ENCODE data around the gene MCAM. TPM values are rescaled to one million over a fixed set of nuclear protein-coding genes. Genes with fewer than 3 reads are reported as not detected.

The MCAM gene
- total and polyA plus RNA-seq, 7 experiments from 2014 or later = 0.08 to 5.1 (median 0.60) TPM; not detected in 1

DNA sequence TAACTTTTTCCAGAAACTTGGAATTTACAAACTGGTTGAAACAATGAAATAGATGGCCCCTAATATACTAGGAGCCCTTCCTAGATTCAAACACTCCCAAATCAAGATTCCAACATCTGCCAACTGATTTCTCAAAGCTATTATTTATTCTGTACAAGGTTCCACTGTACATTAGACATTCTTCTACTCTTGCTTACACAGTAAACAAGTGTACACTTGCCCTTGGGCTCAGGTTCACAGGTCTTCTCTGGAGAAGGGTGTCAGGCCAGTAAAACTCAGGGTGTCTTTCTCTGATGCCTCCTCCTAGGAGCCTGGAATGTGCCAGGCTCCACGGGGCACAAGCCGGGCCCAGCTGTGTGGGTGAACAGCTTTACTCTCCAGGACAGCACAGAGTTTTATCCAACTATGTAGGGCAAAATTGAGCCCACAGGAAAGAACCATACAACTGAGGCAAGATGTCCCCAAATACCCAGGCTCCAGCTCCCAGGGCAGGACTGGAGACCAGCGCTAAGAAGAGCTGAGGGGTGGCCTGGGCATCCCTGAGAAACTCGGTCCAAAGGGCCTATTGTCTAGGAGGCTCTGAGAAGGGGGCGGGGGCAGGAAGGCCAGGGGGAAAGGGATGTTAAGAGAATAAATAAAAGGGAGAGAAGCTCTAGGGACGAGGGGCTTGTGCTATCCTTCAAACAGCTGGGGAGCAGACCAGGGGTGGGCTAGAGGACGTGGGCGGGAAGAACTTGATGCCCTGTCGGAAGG lies 38.3 kb upstream of the MCAM start:
- peaks cover 16 to 59% (median 36%) of the 10 kb centered on the region in 5 donors for H3K27me3 Mint-ChIP-seq
- no peaks in the 10 kb centered on the region for H3K36me3 Mint-ChIP-seq
- H3K4me3 ChIP-seq (ENCODE audit: low read length) = no peak overlapping the region
- no peaks in the 10 kb centered on the region for H3K9me3 Mint-ChIP-seq
- CTCF ChIA-PET = interaction anchor here (1.0 to 3.2 kb wide), 11 partner anchors 9 to 240 kb away, joined by 3 to 34 read pairs (median 6); partner anchors contain the start of gene USP2
- no peak for ATAC-seq
- H3K4me3 Mint-ChIP-seq = peak overlapping the region; percentile 14 to 96 (median 67)
- intact Hi-C loops (cut with micrococcal nuclease) = no loop called here
- H3K9me3 ChIP-seq (ENCODE audit: control insufficient read depth in 2 of 3, low read length in 3 of 3) = no peaks in the 10 kb centered on the region
- POLR2A ChIA-PET = interaction anchor here (0.8 to 2.4 kb wide), 4 partner anchors 18 to 119 kb away, joined by 4 to 6 read pairs (median 5); partner anchors contain the start of gene USP2
- H3K27me3 ChIP-seq (ENCODE audit: control insufficient read depth in 2 of 2, insufficient read depth in 2 of 2, low read length in 2 of 2) = no peaks in the 10 kb centered on the region
- no peak overlapping the region for H3K27ac ChIP-seq (ENCODE audit: low read depth, low read length)
- H3K36me3 ChIP-seq (ENCODE audit: control insufficient read depth in 2 of 3, insufficient read depth in 3 of 3, low read length in 3 of 3) = no peaks in the 10 kb centered on the region
- no peaks in the 10 kb centered on the region for H3K4me1 ChIP-seq (ENCODE audit: control insufficient read depth in 2 of 2, insufficient read depth in 2 of 2, low read length in 2 of 2)
- H3K27ac Mint-ChIP-seq = no peak overlapping the region
- no peak for DNase-seq
- H3K4me1 Mint-ChIP-seq = peaks cover 0 to 18% (median 5%) of the 10 kb centered on the region in 7 donors

DNA sequence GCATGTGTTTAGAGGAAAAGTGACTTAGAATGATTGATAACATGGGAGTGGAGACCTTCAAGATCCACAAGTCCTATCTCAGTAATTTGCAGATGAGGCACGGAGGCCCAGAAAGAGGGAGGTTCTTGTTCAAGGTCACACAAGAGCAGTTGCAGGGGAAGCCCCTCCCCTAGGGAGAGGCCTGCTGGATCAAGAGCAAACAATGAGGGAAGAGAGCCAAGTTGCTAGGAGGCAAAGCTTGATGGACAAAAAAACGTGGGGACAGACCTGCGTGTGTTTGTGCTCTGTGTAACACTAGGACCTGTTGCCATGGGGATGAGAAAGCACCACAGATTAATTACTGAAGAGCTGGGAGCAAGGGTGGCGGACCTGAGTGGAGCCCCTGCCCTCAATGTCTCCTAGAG lies 35.9 kb upstream of the MCAM start:
- Mint-ChIP-seq H3K36me3 (no peaks in the 10 kb centered on the region), H3K4me1 (peaks cover 0 to 18% (median 5%) of the 10 kb centered on the region in 7 donors), H3K27me3 (peaks cover 16 to 57% (median 36%) of the 10 kb centered on the region in 5 donors), H3K9me3 (no peaks in the 10 kb centered on the region), H3K27ac (no peak overlapping the region), H3K4me3 (no peak overlapping the region)
- no peak for ATAC-seq
- Histone ChIP-seq H3K27ac (ENCODE audit: low read depth, low read length) (no peak overlapping the region), H3K4me3 (ENCODE audit: low read length) (no peak overlapping the region), H3K36me3 (ENCODE audit: control insufficient read depth in 2 of 3, insufficient read depth in 3 of 3, low read length in 3 of 3) (no peaks in the 10 kb centered on the region), H3K9me3 (ENCODE audit: control insufficient read depth in 2 of 3, low read length in 3 of 3) (no peaks in the 10 kb centered on the region), H3K4me1 (ENCODE audit: control insufficient read depth in 2 of 2, insufficient read depth in 2 of 2, low read length in 2 of 2) (no peaks in the 10 kb centered on the region), H3K27me3 (ENCODE audit: control insufficient read depth in 2 of 2, insufficient read depth in 2 of 2, low read length in 2 of 2) (no peaks in the 10 kb centered on the region)
- intact Hi-C loops (cut with micrococcal nuclease) = no loop called here
- no peak for DNase-seq
- ChIA-PET CTCF (no interaction called here), POLR2A (no interaction called here)

DNA sequence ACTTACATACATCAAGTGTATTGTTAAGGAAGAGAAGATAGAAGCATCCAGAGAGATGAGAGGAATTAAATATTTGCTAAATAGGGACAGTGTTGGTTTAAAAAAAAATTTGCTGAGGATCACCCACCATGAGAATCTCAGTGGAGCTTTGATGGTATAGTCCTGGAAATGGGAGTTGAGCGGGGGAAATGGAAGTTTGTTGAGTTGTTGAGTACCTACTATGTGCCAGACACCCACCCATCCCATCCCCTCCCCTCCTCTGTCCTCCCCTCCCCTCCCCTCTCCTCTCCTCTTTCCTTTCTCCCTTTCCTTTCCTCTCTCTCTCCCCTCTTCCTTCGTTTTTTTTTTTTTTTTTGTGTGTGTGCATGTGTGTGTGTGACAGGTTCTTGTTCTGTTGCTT lies 34.3 kb upstream of the MCAM start:
- no peak overlapping the region for H3K27ac ChIP-seq (ENCODE audit: low read depth, low read length)
- no peaks in the 10 kb centered on the region for H3K9me3 ChIP-seq (ENCODE audit: control insufficient read depth in 2 of 3, low read length in 3 of 3)
- DNase-seq (no peak), ATAC-seq (no peak)
- Mint-ChIP-seq H3K36me3 (no peaks in the 10 kb centered on the region), H3K4me3 (no peak overlapping the region), H3K4me1 (peaks cover 0 to 12% (median 3%) of the 10 kb centered on the region in 7 donors), H3K27me3 (peaks cover 16 to 59% (median 31%) of the 10 kb centered on the region in 5 donors), H3K9me3 (no peaks in the 10 kb centered on the region), H3K27ac (peak overlapping the region in 1 of 9 donors; percentile 57)
- POLR2A ChIA-PET = interaction anchor here (0.7 kb wide), 1 partner anchor 16 kb away, joined by 3 read pairs; no protein-coding TSS in a partner anchor
- CTCF ChIA-PET = no interaction called here
- H3K27me3 ChIP-seq (ENCODE audit: control insufficient read depth in 2 of 2, insufficient read depth in 2 of 2, low read length in 2 of 2) = no peaks in the 10 kb centered on the region
- no peaks in the 10 kb centered on the region for H3K36me3 ChIP-seq (ENCODE audit: control insufficient read depth in 2 of 3, insufficient read depth in 3 of 3, low read length in 3 of 3)
- intact Hi-C loops (cut with micrococcal nuclease) = no loop called here
- H3K4me1 ChIP-seq (ENCODE audit: control insufficient read depth in 2 of 2, insufficient read depth in 2 of 2, low read length in 2 of 2) = no peaks in the 10 kb centered on the region
- H3K4me3 ChIP-seq (ENCODE audit: low read length) = no peak overlapping the region

DNA sequence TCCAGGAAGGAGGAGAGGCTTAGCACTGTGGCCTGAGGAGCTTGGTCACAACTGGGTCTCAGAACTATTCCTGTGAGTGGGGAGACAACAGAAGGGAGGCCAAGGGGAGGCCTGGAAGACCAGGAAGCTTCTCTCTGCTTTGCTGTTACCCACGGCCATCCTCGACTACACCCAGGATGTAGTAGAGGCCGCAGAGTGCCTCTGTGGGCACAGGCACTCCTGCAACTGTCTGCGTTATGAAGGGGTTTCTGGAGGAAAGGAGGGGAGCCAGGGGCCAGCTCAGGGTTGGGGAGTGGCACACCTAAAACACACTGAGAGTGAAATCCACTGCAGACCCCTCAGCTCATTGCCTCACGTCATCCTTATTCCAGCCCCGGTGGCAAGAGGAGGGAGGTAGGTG lies 33.4 kb upstream of the MCAM start:
- Histone ChIP-seq H3K27ac (ENCODE audit: low read depth, low read length) (no peak overlapping the region), H3K4me1 (ENCODE audit: control insufficient read depth in 2 of 2, insufficient read depth in 2 of 2, low read length in 2 of 2) (no peaks in the 10 kb centered on the region), H3K36me3 (ENCODE audit: control insufficient read depth in 2 of 3, insufficient read depth in 3 of 3, low read length in 3 of 3) (no peaks in the 10 kb centered on the region), H3K4me3 (ENCODE audit: low read length) (no peak overlapping the region), H3K9me3 (ENCODE audit: control insufficient read depth in 2 of 3, low read length in 3 of 3) (no peaks in the 10 kb centered on the region), H3K27me3 (ENCODE audit: control insufficient read depth in 2 of 2, insufficient read depth in 2 of 2, low read length in 2 of 2) (no peaks in the 10 kb centered on the region)
- H3K9me3 Mint-ChIP-seq = no peaks in the 10 kb centered on the region
- DNase-seq (no peak), ATAC-seq (no peak)
- peaks cover 0 to 5% (median 0%) of the 10 kb centered on the region in 7 donors for H3K4me1 Mint-ChIP-seq
- peaks cover 13 to 51% (median 30%) of the 10 kb centered on the region in 5 donors for H3K27me3 Mint-ChIP-seq
- no peak overlapping the region for H3K4me3 Mint-ChIP-seq
- H3K27ac Mint-ChIP-seq = peak overlapping the region in 1 of 9 donors; percentile 71
- no peaks in the 10 kb centered on the region for H3K36me3 Mint-ChIP-seq
- POLR2A ChIA-PET = interaction anchor here (0.7 kb wide), 1 partner anchor 15 kb away, joined by 3 read pairs; no protein-coding TSS in a partner anchor
- intact Hi-C loops (cut with micrococcal nuclease) = no loop called here
- CTCF ChIA-PET = interaction anchor here (0.7 kb wide), 1 partner anchor 45 kb away, joined by 3 read pairs; no protein-coding TSS in a partner anchor

DNA sequence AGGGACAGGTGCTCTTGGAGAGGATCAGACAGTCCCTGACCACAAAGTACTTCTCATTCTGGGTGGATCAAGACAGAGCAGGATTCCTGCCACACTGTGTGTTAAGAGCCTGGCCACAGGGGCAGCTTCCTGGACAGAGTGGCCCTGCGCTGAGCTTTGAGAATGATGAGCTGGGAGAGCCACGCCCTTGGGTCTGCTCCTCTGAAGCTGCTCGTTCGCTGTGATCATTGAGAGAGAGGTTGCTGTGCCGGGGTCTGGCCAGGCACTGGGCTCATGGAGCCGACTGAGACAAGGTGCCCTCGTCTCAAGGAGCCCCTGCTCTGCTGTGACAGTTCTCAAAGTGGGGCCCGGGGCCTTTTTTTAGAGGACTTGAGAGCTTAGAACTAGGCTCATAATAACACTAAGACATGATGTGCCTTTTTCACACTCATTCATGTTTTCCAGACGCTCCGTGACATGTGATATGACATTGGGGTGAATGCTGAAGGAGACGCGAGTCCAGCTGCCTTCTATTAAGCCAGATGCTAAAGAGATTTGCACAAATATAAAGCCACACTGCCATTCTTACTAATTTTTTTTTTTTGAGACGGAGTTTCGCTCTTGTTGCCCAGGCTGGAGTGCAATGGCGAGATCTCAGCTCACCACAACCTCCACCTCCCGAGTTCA lies 31.1 kb upstream of the MCAM start:
- intact Hi-C loops (cut with micrococcal nuclease) = no loop called here
- Mint-ChIP-seq H3K4me1 (peaks cover 0 to 5% (median 0%) of the 10 kb centered on the region in 7 donors), H3K36me3 (no peaks in the 10 kb centered on the region), H3K4me3 (no peak overlapping the region), H3K9me3 (no peaks in the 10 kb centered on the region), H3K27ac (peak overlapping the region in 1 of 9 donors; percentile 38), H3K27me3 (peaks cover 12 to 49% (median 30%) of the 10 kb centered on the region in 5 donors)
- H3K27me3 ChIP-seq (ENCODE audit: control insufficient read depth in 2 of 2, insufficient read depth in 2 of 2, low read length in 2 of 2) = no peaks in the 10 kb centered on the region
- ATAC-seq (no peak), DNase-seq (no peak)
- H3K9me3 ChIP-seq (ENCODE audit: control insufficient read depth in 2 of 3, low read length in 3 of 3) = no peaks in the 10 kb centered on the region
- H3K4me1 ChIP-seq (ENCODE audit: control insufficient read depth in 2 of 2, insufficient read depth in 2 of 2, low read length in 2 of 2) = no peaks in the 10 kb centered on the region
- H3K36me3 ChIP-seq (ENCODE audit: control insufficient read depth in 2 of 3, insufficient read depth in 3 of 3, low read length in 3 of 3) = no peaks in the 10 kb centered on the region
- CTCF ChIA-PET = interaction anchor here (0.6 to 1.7 kb wide), 2 partner anchors 10 to 127 kb away, joined by 5 read pairs; no protein-coding TSS in a partner anchor
- POLR2A ChIA-PET = no interaction called here
- H3K27ac ChIP-seq (ENCODE audit: low read depth, low read length) = no peak overlapping the region
- no peak overlapping the region for H3K4me3 ChIP-seq (ENCODE audit: low read length)

DNA sequence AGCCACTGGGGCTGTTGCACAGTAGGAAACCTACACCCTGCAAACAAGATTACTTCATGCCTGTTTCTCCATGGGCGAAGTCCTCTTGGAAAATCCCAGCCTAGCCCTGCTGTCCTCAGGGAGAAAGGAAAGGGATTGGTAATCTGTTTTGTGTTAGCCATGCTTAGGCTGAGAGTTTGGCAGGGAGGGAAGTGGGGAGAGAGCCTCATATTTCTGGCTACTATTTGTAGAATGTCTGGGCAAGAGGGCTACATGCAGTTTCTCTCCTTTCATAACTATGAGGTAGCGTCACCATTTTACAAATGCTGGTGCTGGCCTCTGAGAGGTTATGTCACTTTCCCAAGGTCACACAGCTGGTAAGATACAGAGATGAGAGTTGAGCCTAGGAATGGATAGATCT lies 30.3 kb upstream of the MCAM start:
- Mint-ChIP-seq H3K36me3 (no peaks in the 10 kb centered on the region), H3K9me3 (no peaks in the 10 kb centered on the region), H3K4me1 (peaks cover 0 to 5% (median 0%) of the 10 kb centered on the region in 7 donors), H3K27ac (no peak overlapping the region), H3K4me3 (no peak overlapping the region), H3K27me3 (peaks cover 12 to 47% (median 26%) of the 10 kb centered on the region in 5 donors)
- CTCF ChIA-PET = interaction anchor here (1.7 kb wide), 1 partner anchor 10 kb away, joined by 5 read pairs; no protein-coding TSS in a partner anchor
- intact Hi-C loops (cut with micrococcal nuclease) = no loop called here
- Histone ChIP-seq H3K36me3 (ENCODE audit: control insufficient read depth in 2 of 3, insufficient read depth in 3 of 3, low read length in 3 of 3) (no peaks in the 10 kb centered on the region), H3K27ac (ENCODE audit: low read depth, low read length) (no peak overlapping the region), H3K4me3 (ENCODE audit: low read length) (no peak overlapping the region), H3K27me3 (ENCODE audit: control insufficient read depth in 2 of 2, insufficient read depth in 2 of 2, low read length in 2 of 2) (no peaks in the 10 kb centered on the region), H3K9me3 (ENCODE audit: control insufficient read depth in 2 of 3, low read length in 3 of 3) (no peaks in the 10 kb centered on the region), H3K4me1 (ENCODE audit: control insufficient read depth in 2 of 2, insufficient read depth in 2 of 2, low read length in 2 of 2) (no peaks in the 10 kb centered on the region)
- no peak for DNase-seq
- ATAC-seq = no peak
- POLR2A ChIA-PET = no interaction called here

Data from naive thymus-derived CD4-positive, alpha-beta T cell (primary cell).